ENCODE data around the gene LRFN5.
"Not testable (repeated sequence)": the region's sequence is repeated elsewhere in the genome, so short reads cannot be mapped to it uniquely, and the experiment has no call there.

The LRFN5 gene

DNA sequence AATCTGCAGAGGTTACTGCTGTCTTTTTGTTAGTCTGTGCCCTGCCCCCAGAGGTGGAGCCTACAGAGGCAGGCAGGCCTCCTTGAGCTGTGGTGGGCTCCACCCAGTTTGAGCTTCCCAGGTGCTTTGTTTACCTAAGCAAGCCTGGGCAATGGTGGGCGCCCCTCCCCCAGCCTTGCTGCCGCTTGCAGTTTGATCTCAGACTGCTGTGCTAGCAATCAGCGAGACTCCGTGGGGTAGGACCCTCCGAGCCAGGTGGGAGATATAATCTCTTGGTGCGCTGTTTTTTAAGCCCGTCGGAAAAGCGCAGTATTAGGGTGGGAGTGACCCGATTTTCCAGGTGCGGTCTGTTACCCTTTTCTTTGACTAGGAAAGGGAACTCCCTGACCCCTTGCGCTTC, 304.5 kb downstream of the LRFN5 start:
- not testable (repeated sequence) for DNase-seq

DNA sequence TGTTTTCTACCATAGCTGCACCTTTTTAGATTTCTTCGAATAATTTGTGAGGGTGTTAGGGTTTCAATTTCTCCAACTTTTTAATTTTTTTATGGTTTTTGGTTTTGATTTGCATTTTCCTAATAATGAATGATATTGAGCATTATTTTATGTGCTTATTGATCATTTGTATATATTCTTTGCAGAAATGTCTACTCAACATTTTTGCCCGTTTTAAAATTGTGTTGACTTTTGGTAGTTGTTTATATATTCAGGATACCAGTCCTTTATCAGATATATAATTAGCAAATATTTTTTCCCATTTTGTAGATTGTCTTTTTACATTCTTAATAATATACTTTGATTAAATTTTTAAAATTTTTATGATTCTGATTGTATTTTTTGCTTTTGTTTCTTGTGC, 306.7 kb downstream of the LRFN5 start:
- DNase-seq, result no peak

DNA sequence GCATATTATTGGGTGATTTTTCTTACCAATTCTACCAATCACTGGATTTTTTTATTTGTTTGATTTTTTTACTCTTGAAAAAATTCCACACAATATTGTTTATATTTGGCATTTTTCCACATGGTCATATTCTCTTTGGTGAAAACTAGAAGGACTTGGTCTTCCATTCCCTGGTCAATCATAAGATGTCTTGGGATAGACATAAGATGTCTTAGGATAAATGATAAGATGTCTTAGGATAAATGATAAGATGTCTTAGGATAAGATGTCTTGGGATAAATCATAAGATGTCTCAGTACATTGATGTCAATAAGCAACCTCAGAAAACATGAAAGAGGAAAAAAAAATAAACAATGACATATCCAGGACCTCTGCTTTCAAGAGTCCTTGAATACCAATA, 309.1 kb downstream of the LRFN5 start:
- DNase-seq, result no peak

DNA sequence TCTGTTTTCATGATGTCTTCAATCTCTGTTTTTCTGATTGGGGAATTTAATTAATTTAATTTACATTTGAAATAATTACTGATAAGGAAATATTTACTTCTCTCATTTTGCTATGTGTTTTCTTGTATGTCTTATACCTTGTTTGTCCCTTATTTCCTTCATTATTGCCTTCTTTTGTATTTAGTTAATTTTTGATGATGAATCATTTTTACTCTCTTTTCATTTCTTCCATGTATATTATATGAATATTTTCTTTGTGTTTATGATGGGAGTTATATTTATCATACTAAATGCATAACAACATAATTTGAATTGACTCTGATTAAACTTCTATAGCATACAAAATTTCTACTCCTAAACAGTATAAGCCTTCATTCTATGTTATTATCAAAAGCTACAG, 309.6 kb downstream of the LRFN5 start:
- DNase-seq, result no peak

DNA sequence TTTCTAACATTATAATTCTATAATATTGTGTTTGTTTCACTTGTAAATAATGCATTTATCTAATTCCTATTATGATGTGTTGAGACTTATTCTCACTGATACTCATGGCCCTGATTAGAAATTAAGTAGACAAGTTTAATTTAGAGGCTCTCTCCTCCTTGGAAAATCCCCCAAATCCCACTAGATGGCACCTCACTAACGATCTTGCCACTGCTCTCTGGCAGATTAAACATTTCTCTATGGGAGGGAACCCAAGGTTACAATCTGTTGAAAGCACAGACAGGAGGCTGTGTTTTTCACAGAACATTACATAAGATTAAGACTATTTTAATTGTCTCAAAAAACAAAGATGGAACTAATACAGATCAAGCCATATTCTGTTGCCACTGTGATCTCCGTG, 318.7 kb downstream of the LRFN5 start:
- no peak for DNase-seq

DNA sequence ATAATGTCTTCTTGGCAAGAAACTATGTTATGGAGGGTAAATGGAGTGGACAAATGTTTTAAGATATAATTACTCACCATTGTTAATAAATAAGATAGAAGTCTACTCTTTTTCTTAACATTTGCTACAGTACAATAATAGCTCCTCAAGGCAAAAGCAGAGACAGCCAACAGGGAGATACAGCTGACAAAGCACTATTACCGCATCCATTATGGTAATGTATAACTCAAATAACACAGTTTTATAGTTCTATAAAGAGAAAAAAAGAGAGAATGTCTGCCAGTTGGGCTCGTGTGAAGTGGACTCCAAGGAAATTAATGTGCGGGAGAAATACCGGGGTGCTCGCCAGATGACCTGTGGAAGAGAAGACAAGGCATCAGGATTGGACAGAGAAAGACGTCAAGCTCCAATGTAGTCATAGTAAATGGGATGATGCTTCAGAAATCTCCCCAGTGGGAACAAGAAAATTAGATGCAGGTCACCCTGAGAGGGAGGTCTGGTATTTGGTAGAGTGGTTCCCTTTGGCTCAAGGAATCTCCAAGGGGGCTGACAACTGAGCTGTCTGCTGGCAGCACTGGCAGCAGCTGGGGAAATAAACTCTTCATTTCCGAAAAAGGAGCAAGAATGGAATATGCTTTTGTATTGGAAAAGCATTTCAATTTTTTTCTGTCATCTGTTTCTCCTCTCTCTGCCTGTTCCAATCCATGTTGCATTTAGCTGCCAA, 343.9 kb downstream of the LRFN5 start:
- DNase-seq, result no peak
